ENCODE data around the gene GGCT. TPM values are rescaled to one million over a fixed set of nuclear protein-coding genes. Genes with fewer than 3 reads are reported as not detected.

Gene GGCT
- polyA plus RNA-seq, 1 donor (not counting 4 experiments of a cell fraction or from before 2014, with no cell fraction given), result 59.8 TPM

GRCh38 chr7:30469303-30469702, 35.3 kb downstream of the GGCT start:
- no peak for FAIRE-seq

GRCh38 chr7:30468791-30469190, 35.8 kb downstream of the GGCT start:
- TF ChIP-seq EZH2 (IDR thresholded peaks at IDR 0.05; ENCODE audit: low read length) (no peak), CTCF (optimal IDR thresholded peaks at IDR 0.05 in 1 of 3, IDR thresholded peaks at IDR 0.05 in 1 of 3, conservative IDR thresholded peaks at IDR 0.05 in 1 of 3; ENCODE audit: extremely low read depth in 1 of 3, insufficient read depth in 2 of 3, low read length in 3 of 3) (no peak)
- DNase-seq (ENCODE audit: low read depth, low spot score) (no peak), FAIRE-seq (no peak)
- Histone ChIP-seq H3K9ac (ENCODE audit: control insufficient read depth, extremely low read depth, insufficient read depth, low read length) (peak overlapping the region; percentile 33), H2AFZ (ENCODE audit: control insufficient read depth, low read length) (peak overlapping the region; percentile 57), H3K9me1 (ENCODE audit: control insufficient read depth, extremely low read depth, insufficient read depth, low read length) (no peaks in the 10 kb centered on the region), H3K4me3 (ENCODE audit: control insufficient read depth in 2 of 3, extremely low read depth in 1 of 3, insufficient read depth in 2 of 3, low read depth in 1 of 3, low read length in 3 of 3) (no peak overlapping the region), H4K20me1 (ENCODE audit: control insufficient read depth, extremely low read depth, insufficient read depth, low read length) (no peaks in the 10 kb centered on the region), H3K27me3 (ENCODE audit: control insufficient read depth, extremely low read depth, insufficient read depth, low read length) (no peaks in the 10 kb centered on the region), H3K4me2 (ENCODE audit: control insufficient read depth, extremely low read depth, insufficient read depth, low read depth, low read length) (peak overlapping the region; percentile 53), H3K4me1 (ENCODE audit: control insufficient read depth, extremely low read depth, insufficient read depth, low read length) (peaks cover 15% of the 10 kb centered on the region), H3K79me2 (ENCODE audit: control insufficient read depth, insufficient read depth, low read length) (peaks cover 5% of the 10 kb centered on the region), H3K27ac (ENCODE audit: control insufficient read depth, insufficient read depth, low read length) (peak overlapping the region; percentile 8), H3K9me3 (ENCODE audit: control insufficient read depth, low read depth, low read length) (no peaks in the 10 kb centered on the region), H3K36me3 (ENCODE audit: control insufficient read depth in 2 of 2, extremely low read depth in 1 of 2, insufficient read depth in 2 of 2, low read length in 2 of 2) (no peaks in the 10 kb centered on the region)
- dilution Hi-C loops (cut with MboI; ENCODE audit: extremely low pct_ligation_motif_present, low sequenced_read_pairs), result no loop called here

More at GRCh38 chr7:30469303-30469702, 35.3 kb downstream of the GGCT start:
- Histone ChIP-seq H3K79me2 (ENCODE audit: control insufficient read depth, insufficient read depth, low read length) (peaks cover 5% of the 10 kb centered on the region), H3K9me1 (ENCODE audit: control insufficient read depth, extremely low read depth, insufficient read depth, low read length) (no peaks in the 10 kb centered on the region), H3K9ac (ENCODE audit: control insufficient read depth, extremely low read depth, insufficient read depth, low read length) (peak overlapping the region; percentile 33), H3K36me3 (ENCODE audit: control insufficient read depth in 2 of 2, extremely low read depth in 1 of 2, insufficient read depth in 2 of 2, low read length in 2 of 2) (no peaks in the 10 kb centered on the region), H2AFZ (ENCODE audit: control insufficient read depth, low read length) (peak overlapping the region; percentile 57), H4K20me1 (ENCODE audit: control insufficient read depth, extremely low read depth, insufficient read depth, low read length) (no peaks in the 10 kb centered on the region), H3K27ac (ENCODE audit: control insufficient read depth, insufficient read depth, low read length) (peak overlapping the region; percentile 50), H3K4me3 (ENCODE audit: control insufficient read depth in 2 of 3, extremely low read depth in 1 of 3, insufficient read depth in 2 of 3, low read depth in 1 of 3, low read length in 3 of 3) (no peak overlapping the region), H3K4me1 (ENCODE audit: control insufficient read depth, extremely low read depth, insufficient read depth, low read length) (peaks cover 15% of the 10 kb centered on the region), H3K4me2 (ENCODE audit: control insufficient read depth, extremely low read depth, insufficient read depth, low read depth, low read length) (peak overlapping the region; percentile 53), H3K9me3 (ENCODE audit: control insufficient read depth, low read depth, low read length) (no peaks in the 10 kb centered on the region), H3K27me3 (ENCODE audit: control insufficient read depth, extremely low read depth, insufficient read depth, low read length) (no peaks in the 10 kb centered on the region)
- dilution Hi-C loops (cut with MboI; ENCODE audit: extremely low pct_ligation_motif_present, low sequenced_read_pairs), result no loop called here
- peak; percentile 13 for DNase-seq (ENCODE audit: low read depth, low spot score)
- TF ChIP-seq EZH2 (IDR thresholded peaks at IDR 0.05; ENCODE audit: low read length), result no peak
- peak; percentile 19 to 45 (median 45) for TF ChIP-seq CTCF (optimal IDR thresholded peaks at IDR 0.05 in 1 of 3, IDR thresholded peaks at IDR 0.05 in 1 of 3, conservative IDR thresholded peaks at IDR 0.05 in 1 of 3; ENCODE audit: extremely low read depth in 1 of 3, insufficient read depth in 2 of 3, low read length in 3 of 3)
